Fibroblast of skin of right quadriceps (primary cell): ENCODE data around the gene FAM131B.

Source experiments
- DNase-seq: peaks from one replicate; pipeline ENCODE4 v3.0.0-alpha.2; 2013

Gene FAM131B

DNA sequence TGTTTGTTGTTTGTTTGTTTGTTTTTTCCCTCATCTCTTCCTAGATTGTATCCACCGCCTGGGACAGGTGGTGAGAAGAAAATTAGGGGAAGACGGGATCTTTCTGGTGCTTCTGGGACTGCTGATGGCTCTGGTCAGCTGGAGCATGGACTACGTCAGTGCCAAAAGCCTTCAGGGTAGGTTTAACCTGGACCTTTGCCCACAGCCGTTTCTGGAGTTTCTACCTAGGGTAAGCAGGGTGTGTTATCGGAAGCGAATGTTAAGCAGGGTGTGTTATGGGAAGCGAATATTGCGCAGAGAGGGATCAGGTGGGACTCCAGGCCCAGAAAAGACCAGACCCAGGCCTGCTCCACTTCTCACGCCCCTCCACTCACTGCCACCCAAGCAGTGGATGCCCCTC lies 41.9 kb downstream of the FAM131B start:
- no peak for DNase-seq

GRCh38 chr7:143318661-143319060 lies 43.9 kb downstream of the FAM131B start:
- peak; percentile 15 for DNase-seq

DNA sequence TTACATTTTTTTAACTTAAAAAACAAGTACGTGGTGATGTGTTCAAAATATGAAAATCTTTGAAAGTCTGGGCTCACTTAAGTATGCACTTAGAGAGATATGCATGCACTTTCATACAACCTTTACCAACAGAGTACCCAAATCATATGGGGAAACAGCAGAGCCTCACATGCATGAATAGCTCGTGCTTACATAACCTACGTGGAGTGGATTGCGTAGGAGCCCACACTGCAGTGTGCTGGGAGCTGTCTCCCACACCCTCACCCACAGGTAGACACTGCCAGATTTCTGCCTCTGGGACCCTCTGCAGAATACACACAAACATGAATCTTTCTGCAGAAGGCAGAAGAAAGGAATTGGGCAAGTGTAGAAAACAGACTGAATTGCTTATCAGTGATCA lies 46.0 kb downstream of the FAM131B start:
- DNase-seq, result no peak

DNA sequence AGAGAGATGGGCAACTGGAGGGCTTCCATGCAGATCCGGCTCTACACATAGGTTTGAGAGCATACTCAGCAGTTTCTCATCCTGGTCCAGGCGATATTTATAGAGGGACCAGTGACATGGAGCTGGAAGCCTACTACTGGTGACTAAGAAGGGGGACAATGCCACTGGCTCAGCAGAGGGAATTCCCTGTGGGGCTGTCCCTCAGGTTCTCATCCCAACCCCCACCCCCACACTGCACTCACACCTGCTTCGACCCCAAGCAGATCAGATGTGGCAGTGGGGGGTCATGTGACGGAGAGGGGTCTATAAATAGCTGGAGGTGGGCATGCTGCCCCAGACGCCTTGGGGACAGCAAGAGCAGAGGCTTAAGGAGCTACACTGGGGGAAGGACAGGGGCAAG lies 46.7 kb downstream of the FAM131B start, which contains the start of gene CLCN1:
CLCN1 (plus strand) TSS at position 336 of the 400 bp plus-strand sequence. CDS start 102 bp downstream, outside the sequence.
- no peak for DNase-seq

DNA sequence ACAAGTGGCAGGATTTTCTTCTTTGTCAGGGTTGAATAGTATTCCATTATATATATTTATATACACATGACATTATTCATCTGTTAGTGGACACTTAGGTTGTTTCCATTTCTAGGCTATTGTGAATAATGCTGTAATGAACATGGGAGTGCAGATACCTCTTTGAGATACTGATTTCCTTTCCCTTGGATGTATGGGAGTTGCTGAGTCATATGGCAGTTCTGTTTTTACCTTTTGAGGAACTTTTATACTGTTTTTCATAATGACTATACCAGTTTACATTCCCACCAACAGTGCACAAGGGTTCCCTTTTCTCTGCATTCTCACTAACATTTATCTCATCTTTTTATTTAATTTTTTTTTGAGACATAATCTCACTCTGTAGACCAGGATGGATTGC lies 48.4 kb downstream of the FAM131B start:
- DNase-seq, result no peak

DNA sequence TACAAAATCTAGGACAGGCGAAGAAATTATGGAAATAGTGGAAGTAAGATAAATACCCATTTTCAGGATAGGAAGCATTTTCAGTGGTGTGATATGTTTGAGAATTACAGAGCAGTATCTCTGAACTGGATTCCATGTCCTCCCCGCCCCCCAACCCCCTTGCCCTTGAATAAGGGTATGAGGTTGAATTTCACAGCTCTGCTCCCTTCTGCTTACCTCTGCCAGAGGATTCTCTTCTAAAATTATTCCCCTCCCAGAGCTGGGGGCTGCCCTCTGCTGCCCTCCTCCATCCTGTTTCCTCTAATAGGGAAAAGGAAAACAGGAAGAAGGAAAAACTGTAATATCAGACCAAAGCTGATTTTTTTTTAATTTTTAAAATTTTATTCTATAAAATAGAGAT lies 53.9 kb downstream of the FAM131B start:
- DNase-seq, result no peak

DNA sequence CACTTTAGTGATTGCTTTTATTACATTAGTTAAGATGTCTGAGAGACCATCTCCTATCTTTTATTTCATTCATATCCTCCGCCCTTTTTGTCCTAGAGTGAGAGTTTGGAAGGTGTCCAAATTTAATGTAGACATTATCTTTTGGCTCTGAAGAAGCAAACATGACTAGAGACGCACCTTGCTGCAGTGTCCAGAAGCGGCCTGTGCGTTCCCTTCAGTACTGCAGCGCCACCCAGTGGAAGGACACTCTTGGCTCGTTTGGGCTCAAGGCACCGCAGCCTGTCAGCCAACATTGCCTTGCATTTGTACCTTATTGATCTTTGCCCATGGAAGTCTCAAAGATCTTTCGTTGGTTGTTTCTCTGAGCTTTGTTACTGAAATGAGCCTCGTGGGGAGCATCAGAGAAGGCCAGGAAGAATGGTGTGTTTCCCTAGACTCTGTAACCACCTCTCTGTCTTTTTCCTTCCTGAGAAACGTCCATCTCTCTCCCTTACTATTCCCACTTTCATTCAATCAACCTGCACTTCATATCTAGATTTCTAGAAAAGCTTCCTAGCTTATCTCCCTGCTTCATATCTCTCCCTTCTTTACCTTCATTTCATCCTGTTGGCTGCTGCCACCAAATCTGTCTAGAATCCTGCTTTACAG lies 57.0 kb downstream of the FAM131B start:
- DNase-seq, result no peak

- DNase-seq, result no peak
Measured at GRCh38 chr7:143304938-143305337, 57.6 kb downstream of the FAM131B start.

GRCh38 chr7:143303733-143304132 lies 58.8 kb downstream of the FAM131B start:
- no peak for DNase-seq
